Fibroblast of the aortic adventitia (primary cell): ENCODE results near the gene BRAF. TPM values are rescaled to one million over a fixed set of nuclear protein-coding genes. Genes with fewer than 3 reads are reported as not detected.
A peak's percentile ranks its signal among the peaks of the same experiment; 100 is the strongest.

Experiments
- DNase-seq: peaks from one replicate; pipeline ENCODE4 v3.0.0-alpha.2; 2010; ENCODE audit warnings: low read depth
- H3K4me3 ChIP-seq: 2 replicates; pipeline ENCODE4 v1.5.1; 2011; ENCODE audit warnings: low read depth, mild to moderate bottlenecking, control low read depth, low read length, moderate library complexity
- total RNA-seq: library from RNA; depleted of rRNA; stranded (reverse); fragments of >200 nt; gene quantifications from 2 replicates; pipeline ENCODE4 v1.2.3, GENCODE V29; 2012; ENCODE audit warnings: low replicate concordance
- TF ChIP-seq, protein P1 (sequence below): IDR thresholded peaks from 2 replicates; pipeline ENCODE4 v1.5.1; 2011; ENCODE audit warnings: mild to moderate bottlenecking, low read length, control low read depth, inconsistent platforms; ENCODE audit not compliant: insufficient read depth

Gene BRAF
- total RNA-seq, 1 donor, result 29.9 TPM

DNA sequence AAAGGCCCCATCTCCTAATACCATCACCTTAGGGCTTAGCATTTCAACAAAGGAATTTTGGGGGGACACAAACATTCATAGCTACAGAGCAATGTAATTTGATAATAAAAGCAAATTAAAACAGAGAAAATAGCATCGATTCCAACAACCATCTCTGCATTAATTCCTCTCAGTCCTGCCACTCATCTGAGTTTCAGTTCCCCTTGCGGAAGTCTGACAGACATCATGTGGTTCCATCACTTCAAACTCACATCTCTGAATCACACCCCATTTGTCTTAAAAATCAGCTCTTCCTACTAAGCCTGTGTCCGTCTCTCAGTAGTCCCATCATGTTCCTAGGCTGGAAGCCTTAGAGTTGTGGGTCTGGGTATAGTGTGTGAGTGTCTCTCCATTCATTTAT lies 248.4 kb downstream of the BRAF start:
- DNase-seq, result no peak
- TF ChIP-seq, protein P1, sequence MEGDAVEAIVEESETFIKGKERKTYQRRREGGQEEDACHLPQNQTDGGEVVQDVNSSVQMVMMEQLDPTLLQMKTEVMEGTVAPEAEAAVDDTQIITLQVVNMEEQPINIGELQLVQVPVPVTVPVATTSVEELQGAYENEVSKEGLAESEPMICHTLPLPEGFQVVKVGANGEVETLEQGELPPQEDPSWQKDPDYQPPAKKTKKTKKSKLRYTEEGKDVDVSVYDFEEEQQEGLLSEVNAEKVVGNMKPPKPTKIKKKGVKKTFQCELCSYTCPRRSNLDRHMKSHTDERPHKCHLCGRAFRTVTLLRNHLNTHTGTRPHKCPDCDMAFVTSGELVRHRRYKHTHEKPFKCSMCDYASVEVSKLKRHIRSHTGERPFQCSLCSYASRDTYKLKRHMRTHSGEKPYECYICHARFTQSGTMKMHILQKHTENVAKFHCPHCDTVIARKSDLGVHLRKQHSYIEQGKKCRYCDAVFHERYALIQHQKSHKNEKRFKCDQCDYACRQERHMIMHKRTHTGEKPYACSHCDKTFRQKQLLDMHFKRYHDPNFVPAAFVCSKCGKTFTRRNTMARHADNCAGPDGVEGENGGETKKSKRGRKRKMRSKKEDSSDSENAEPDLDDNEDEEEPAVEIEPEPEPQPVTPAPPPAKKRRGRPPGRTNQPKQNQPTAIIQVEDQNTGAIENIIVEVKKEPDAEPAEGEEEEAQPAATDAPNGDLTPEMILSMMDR, result no peak
- H3K4me3 ChIP-seq, result no peak overlapping the region

DNA sequence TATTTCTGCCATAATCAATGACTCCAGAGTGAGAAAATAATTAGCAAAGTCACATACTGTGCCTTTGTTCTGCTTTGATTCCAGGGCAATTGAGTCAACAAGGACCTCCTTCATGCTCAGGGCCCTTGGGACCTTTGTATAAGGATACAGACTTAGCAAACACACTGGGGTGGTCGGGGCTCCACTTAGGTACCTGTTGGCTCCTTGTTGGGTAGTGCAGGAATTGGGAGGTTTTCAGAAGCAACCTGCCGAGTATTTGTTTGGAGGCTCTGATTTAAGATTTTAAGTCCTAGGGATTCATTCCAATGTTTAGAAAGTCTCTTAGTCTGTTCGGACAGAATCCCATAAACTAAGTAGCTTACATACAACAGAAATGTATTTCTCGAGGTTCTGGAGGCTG lies 249.0 kb downstream of the BRAF start:
- H3K4me3 ChIP-seq, result no peak overlapping the region
- DNase-seq, result no peak
- TF ChIP-seq, protein P1, result no peak

DNA sequence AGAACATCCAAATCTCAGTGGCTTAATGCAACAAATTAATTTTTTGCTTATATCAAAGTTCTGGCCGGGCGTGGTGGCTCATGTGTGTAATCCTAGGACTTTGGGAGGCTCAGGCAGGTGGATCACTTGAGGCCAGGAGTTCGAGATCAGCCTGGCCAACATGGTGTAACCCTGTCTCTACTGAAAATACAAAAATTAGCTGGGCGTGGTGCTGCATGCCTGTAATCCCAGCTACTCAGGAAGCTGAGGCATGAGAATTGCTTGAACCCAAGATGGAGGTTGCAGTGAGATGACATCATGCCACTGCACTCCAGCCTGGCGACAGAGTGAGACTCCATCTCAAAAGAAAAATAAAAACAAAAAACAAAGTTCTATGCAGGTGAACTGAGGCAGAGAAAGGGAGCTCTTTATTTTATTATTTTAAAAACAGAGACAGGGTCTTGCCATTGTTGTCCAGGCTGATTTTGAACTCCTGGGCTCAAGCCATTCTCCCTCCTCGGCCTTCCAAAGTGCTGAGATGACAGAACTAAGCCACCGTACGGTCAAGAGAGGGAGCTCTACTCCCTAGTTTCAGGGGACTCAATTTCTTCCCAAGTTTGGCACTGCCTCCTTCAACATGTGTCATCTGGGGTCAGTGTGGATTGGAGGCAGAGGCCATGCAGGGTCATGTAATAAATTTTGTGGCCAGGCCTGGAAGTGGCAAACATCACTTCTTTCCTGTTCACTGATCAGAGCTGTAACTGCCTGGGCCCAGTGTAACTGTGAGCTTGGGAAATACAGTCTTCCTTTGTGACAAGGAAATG lies 249.6 kb downstream of the BRAF start:
- TF ChIP-seq, protein P1, result peak; percentile 55
- H3K4me3 ChIP-seq, result no peak overlapping the region
- peak; percentile 58 for DNase-seq

DNA sequence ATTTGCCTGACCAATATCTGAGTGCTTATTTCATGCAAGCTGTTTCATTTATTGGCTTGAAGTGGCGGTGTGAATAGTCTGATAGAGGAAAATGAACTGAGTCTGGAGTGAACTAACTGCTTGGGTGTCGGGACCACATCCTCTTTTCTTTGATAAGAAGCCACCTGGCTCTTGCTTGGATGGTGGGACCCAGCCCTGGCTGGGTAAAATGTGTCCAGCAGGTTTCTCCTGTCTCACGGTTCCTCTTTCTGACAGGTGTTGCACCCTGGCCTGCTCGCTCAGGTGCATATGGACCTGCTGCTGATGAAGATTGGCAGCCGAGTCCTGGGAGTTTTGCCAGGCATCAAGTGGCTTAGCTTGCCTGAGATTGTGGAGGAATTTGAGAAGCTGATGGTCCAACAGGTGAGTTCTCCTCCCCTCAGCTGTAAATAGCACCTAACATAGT lies 250.4 kb downstream of the BRAF start:
- TF ChIP-seq, protein P1, result no peak
- H3K4me3 ChIP-seq, result no peak overlapping the region

DNA sequence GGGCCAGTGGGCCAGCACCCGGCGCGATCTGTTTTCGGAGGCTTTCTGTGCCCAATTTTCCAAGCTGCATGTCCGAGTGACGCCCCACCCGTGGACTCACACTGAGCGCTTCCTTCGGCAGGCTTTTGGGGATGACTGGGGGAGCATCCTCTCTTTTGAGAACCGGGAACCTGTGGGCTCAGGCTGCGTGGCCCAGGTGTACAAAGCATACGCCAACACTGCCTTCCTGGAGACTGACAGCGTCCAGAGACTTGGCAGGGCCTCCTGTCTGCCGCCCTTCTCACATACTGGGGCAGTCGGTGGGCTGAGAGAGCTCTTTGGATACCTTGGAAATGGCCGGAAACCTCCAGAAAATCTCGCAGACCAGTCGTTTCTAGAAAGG lies 251.0 kb downstream of the BRAF start:
- no peak for DNase-seq
- H3K4me3 ChIP-seq, result peak overlapping the region; percentile 75
- TF ChIP-seq, protein P1, result no peak

More for the DNA sequence above, 250.4 kb downstream of the BRAF start:
- no peak for DNase-seq

DNA sequence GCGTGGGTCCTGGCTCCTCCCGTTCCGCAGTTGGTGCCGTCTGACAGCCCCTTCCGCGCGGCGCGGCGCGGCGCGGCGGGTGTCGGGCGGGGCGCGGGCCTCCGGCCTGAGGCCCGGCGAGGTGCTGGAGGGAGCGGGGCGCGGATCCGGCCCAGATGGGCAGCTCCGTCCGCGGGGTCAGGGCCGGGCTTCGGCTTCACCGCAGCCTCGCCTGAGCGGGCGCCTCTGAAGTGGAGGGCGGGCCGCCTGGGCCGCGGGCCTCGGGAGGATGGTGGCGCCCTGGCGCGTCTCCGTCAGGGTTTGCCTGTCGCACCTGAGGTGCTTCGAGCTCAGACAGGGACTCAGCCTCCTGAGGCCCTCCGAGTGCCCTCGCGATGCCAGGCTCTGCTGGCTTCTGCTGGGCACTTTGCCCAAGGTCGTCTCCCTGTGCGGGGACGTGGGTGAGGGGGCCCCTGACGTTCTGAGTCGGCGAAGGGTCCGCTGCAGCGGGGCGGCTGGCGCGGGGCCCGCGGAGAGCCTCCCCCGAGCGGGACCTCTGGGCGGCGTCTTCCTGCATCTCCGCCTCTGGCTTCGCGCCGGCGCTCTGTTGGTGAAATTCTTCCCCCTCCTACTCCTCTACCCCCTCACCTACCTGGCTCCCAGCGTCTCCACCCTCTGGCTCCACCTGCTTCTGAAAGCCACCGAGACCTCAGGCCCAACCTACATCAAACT lies 251.5 kb downstream of the BRAF start:
- H3K4me3 ChIP-seq, result peak overlapping the region; percentile 75
- DNase-seq, result no peak
- TF ChIP-seq, protein P1, result no peak
